Measurements from ENCODE around the gene PAOX. TPM values are rescaled to one million over a fixed set of nuclear protein-coding genes. Genes with fewer than 3 reads are reported as not detected.
"Not testable (repeated sequence)": the region's sequence is repeated elsewhere in the genome, so short reads cannot be mapped to it uniquely, and the experiment has no call there.

PAOX gene
- total RNA-seq, 2 donors from 2014 or later: 2.4 to 3.5 TPM

DNA sequence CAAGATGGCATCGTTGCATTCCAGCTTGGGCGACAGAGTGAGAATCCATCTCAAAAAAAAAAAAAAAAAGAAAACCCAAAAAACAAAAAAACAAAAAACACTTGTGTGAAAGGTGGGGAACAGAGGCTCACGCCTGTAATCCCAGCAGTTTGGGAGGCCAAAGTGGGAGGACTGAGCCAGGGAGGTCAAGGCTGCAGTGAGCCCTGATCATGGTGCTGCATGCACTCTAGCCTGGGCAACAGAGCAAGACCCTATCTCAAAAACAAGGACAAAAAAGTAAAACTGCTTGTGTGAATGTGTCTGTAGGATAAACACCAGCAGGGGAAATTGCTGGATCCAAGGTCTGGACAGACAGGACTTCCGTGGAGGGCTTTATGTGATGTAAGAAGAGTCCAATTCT is 4.5 kb downstream of the PAOX start:
- DNase-seq (ENCODE audit: low spot score): no peak
- Histone ChIP-seq H3K27ac (no peak overlapping the region), H3K27me3 (no peaks in the 10 kb centered on the region), H3K4me1 (peaks cover 0 to 9% of the 10 kb centered on the region in 2 donors), H3K36me3 (no peaks in the 10 kb centered on the region), H3K9me3 (no peaks in the 10 kb centered on the region), H3K4me3 (no peak overlapping the region)
- TF ChIP-seq, protein P1, sequence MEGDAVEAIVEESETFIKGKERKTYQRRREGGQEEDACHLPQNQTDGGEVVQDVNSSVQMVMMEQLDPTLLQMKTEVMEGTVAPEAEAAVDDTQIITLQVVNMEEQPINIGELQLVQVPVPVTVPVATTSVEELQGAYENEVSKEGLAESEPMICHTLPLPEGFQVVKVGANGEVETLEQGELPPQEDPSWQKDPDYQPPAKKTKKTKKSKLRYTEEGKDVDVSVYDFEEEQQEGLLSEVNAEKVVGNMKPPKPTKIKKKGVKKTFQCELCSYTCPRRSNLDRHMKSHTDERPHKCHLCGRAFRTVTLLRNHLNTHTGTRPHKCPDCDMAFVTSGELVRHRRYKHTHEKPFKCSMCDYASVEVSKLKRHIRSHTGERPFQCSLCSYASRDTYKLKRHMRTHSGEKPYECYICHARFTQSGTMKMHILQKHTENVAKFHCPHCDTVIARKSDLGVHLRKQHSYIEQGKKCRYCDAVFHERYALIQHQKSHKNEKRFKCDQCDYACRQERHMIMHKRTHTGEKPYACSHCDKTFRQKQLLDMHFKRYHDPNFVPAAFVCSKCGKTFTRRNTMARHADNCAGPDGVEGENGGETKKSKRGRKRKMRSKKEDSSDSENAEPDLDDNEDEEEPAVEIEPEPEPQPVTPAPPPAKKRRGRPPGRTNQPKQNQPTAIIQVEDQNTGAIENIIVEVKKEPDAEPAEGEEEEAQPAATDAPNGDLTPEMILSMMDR (IDR thresholded peaks at IDR 0.05): no peak

DNA sequence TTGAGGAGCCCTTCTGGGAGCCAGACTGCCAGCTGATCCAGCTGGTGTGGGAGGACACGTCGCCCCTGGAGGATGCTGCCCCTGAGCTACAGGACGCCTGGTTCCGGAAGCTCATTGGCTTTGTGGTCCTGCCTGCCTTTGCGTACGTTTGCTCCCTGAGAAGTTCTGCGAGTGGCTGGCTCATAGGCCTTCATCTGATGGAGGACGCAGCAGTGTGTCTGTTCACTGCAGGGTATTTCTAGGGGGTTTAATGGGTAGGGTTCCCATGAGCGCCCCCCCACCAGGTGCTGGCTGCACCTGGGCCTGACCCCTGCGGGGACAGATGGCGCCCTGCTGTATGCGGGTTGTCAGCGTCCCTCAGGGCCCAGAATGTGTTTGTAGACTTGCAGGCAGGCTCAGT is 5.0 kb downstream of the PAOX start:
- H3K4me1 ChIP-seq: peaks cover 0 to 9% of the 10 kb centered on the region in 2 donors
- TF ChIP-seq, protein P1 (IDR thresholded peaks at IDR 0.05): no peak
- no peak overlapping the region for H3K27ac ChIP-seq
- H3K4me3 ChIP-seq: no peak overlapping the region
- no peaks in the 10 kb centered on the region for H3K36me3 ChIP-seq
- no peaks in the 10 kb centered on the region for H3K9me3 ChIP-seq
- no peaks in the 10 kb centered on the region for H3K27me3 ChIP-seq
- no peak for DNase-seq (ENCODE audit: low spot score)

DNA sequence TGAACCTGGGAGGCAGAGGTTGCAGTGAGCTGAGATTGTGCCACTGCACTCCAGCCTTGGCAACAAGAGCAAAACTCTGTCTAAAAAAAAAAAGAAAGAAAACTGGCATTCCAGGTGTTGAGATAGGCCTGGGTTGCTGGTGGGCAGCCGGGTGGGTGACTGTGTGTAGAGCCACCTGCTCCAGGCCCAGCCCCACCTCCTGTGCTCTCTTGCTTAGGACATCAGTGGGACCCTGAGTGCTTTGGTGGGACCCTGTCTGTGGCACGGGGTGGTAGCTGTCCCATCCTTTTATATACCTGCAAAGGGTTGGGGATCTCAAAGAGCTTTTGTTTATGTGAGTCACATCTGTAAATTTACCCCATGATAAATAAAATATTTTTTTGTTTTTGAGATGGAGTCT is 6.2 kb downstream of the PAOX start:
- H3K36me3 ChIP-seq: no peaks in the 10 kb centered on the region
- no peaks in the 10 kb centered on the region for H3K27me3 ChIP-seq
- H3K4me1 ChIP-seq: peaks cover 0 to under 1% of the 10 kb centered on the region in 2 donors
- H3K4me3 ChIP-seq: no peak overlapping the region
- no peak overlapping the region for H3K27ac ChIP-seq
- no peak for DNase-seq (ENCODE audit: low spot score)
- H3K9me3 ChIP-seq: no peaks in the 10 kb centered on the region
- TF ChIP-seq, protein P1 (IDR thresholded peaks at IDR 0.05): no peak

DNA sequence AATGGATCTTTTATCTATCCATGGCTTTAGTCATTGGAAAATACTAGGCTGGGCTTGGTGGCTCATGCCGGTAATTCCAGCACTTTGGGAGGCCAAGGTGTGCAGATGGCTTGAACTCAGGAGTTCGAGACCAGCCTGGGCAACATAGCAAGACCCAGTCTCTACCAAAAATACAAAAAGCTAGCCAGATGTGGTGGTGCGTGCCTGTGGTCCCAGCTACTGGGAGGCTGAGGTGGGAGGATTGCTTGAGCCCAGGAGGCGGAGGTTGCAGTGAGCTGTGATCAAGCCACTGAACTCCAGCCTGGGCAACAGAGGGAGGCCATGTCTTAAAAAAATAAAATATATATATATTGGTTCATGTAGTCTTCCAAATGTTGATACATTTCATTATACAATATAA is 7.9 kb downstream of the PAOX start:
- H3K27me3 ChIP-seq; H3K4me1 ChIP-seq; DNase-seq (ENCODE audit: low spot score); H3K36me3 ChIP-seq; H3K9me3 ChIP-seq; H3K27ac ChIP-seq; H3K4me3 ChIP-seq: not testable (repeated sequence)

DNA sequence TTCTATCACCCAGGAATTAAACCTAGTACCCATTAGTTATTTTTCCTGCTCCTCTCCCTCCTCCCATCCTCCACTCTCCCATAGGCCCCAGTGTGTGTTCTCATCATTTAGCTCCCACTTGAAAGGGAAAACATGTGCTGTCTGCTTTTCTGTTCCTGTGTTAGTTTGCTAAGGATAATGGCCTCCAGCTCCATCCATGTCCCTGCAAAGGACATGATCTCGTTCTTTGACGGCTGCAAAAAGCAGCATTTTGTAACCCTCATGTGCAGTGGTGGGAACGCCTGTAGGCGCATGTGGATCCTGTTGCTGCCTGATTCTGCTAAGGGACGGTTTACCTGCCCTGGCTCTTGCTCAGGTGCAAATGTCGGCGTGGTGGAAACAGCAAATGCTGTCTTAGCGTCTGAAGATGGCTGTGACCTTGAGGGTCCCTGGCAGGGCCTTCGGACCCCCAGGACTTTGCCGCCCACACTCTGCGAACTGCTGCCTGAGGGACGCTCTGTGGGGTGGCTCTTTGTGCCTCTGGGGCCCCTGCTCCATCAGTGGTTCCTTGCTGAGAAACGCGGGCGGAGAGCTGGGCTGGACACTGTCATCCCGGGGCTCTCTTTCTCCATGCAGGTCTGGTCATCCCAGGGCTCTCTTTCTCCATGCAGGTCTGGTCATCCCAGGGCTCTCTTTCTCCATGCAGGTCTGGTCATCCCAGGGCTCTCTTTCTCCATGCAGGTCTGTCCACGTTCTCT is 9.3 kb downstream of the PAOX start:
- TF ChIP-seq, protein P1 (IDR thresholded peaks at IDR 0.05): no peak

DNA sequence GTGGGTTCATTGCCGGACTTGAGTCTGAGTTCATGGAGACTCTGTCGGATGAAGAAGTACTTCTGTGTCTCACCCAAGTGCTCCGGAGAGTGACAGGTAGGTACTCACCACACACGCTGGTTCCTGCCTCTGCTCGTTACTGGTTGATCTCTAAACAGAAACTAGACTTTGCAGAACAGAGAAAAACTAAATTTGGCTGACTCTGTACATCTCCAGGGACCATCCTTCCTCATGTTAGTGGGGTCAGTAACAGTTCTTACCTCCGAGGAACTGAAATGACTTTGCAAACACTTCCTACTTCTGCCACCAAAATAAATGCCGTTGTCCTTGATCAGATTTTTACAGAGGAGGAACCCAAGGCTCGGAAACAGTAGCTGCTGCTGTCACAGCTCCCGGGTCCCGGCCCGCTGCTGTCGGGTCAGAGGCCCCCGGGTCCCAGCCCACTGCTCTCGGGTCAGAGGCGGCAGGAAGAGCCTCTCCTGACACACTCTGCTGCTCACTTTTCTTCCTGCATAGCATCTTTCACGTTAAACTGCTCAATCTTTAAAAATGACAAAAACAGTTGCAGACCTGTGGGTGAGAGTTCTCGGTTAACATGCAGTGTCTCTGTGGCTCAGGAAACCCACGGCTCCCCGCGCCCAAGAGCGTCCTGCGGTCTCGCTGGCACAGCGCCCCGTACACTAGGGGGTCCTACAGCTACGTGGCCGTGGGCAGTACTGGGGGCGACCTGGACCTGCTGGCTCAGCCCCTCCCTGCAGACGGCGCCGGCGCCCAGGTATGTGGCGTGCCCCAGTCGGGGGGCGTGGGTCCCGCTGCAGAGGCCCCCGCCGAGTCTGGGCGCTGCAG is 10.1 kb downstream of the PAOX start:
- no peak overlapping the region for H3K4me3 ChIP-seq
- no peak for DNase-seq (ENCODE audit: low spot score)
- H3K27me3 ChIP-seq: no peaks in the 10 kb centered on the region
- H3K4me1 ChIP-seq: peaks cover 0 to 6% of the 10 kb centered on the region in 2 donors
- TF ChIP-seq, protein P1 (IDR thresholded peaks at IDR 0.05): no peak
- no peaks in the 10 kb centered on the region for H3K36me3 ChIP-seq
- H3K9me3 ChIP-seq: no peaks in the 10 kb centered on the region
- H3K27ac ChIP-seq: peak overlapping the region in 1 of 2 donors; percentile 36

More for the DNA sequence above, 9.3 kb downstream of the PAOX start:
- Histone ChIP-seq H3K9me3 (no peaks in the 10 kb centered on the region), H3K4me3 (no peak overlapping the region), H3K27me3 (no peaks in the 10 kb centered on the region), H3K27ac (no peak overlapping the region), H3K36me3 (no peaks in the 10 kb centered on the region), H3K4me1 (peaks cover 0 to 2% of the 10 kb centered on the region in 2 donors)
- no peak for DNase-seq (ENCODE audit: low spot score)

Data from right atrium auricular region (tissue), 2 donors.